GM08714 (cell line): ENCODE results near the gene ADORA2A.

Experiments
- H3K4me3 ChIP-seq: fragments of 200-500 bp; sonication (Bioruptor generic); 2 replicates; pipeline ENCODE4 v1.5.1; 2014; ENCODE audit warnings: mild to moderate bottlenecking, low read length, inconsistent platforms
- ZNF274 ChIP-seq: IDR thresholded peaks from 2 replicates; pipeline ENCODE4 v1.6.1; 2012; ENCODE audit warnings: mild to moderate bottlenecking, low read depth, low read length

Gene ADORA2A

DNA sequence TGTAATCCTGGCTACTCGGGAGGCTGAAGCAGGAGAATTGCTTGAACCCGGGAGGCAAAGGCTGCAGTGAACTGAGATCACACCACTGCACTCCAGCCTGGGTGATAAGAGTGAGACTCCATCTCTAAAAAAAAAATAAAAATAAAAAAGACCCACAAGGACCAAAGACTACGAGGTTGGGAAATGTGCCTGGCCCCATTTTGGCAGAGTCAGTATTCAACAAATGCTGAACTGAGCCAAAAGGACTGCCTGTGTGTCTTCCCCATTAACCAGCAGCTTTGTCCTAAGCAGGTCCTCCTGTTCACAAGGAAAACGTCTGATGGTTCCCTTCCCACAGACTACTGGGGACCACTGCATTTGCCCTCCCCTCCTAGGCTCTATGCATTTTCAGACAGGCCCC is 27.6 kb downstream of the ADORA2A start:
- TF ChIP-seq ZNF274 = no peak
- H3K4me3 ChIP-seq = no peak overlapping the region

DNA sequence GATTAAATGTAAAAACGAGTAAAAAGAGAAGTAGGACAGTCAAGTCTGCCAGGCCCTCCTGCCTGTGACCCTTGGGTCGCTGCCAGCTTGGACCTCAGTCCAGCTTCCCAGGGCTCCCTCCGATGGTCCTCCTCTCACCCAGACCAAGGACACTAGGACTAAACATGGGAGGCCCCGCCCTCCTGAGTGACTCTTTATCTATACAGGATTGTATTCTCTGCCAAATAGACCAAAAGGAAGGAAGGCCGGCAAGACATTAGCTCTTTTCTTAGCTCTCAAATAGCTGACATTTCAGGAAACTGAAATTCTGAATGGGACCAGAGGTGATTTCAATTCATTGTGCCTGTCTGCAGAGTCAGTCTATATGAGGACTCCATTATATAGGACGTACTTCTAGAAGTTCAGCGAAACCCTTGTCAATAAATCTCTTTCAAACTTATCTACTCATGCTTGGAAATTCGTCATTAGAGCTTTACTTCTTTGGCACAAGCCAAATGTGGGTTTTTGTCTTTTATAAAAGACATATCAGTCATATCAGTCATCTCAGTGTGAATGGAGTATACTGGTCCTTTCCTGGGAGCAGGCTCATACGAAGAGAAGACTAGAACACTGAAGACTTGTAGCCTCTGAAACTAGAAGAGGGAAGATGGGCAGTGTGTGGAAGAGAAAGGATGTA is 28.5 kb downstream of the ADORA2A start:
- no peak overlapping the region for H3K4me3 ChIP-seq
- no peak for TF ChIP-seq ZNF274

- TF ChIP-seq ZNF274 = no peak
- no peak overlapping the region for H3K4me3 ChIP-seq
Measured at GRCh38 chr22:24457894-24458420, 30.6 kb downstream of the ADORA2A start.

DNA sequence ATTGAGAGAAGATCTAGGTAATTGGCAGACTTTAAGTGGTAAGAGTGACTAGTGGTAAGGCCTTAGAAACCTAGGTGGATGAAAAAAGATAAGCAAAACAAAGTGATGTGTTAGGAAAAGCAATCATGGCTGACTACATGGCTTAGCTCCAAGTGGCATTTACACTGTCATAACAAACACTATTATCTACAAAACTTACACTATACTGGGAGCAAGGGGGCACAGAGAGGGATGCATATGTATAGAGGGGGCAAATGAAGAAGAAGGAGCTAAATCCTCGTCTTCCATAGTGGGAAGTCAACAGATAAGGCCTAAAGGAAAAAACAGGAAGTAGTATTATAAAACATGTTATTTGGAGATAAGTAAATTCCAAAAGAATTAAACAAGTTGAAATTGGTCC is 32.5 kb downstream of the ADORA2A start:
- TF ChIP-seq ZNF274 = no peak
- H3K4me3 ChIP-seq = no peak overlapping the region

DNA sequence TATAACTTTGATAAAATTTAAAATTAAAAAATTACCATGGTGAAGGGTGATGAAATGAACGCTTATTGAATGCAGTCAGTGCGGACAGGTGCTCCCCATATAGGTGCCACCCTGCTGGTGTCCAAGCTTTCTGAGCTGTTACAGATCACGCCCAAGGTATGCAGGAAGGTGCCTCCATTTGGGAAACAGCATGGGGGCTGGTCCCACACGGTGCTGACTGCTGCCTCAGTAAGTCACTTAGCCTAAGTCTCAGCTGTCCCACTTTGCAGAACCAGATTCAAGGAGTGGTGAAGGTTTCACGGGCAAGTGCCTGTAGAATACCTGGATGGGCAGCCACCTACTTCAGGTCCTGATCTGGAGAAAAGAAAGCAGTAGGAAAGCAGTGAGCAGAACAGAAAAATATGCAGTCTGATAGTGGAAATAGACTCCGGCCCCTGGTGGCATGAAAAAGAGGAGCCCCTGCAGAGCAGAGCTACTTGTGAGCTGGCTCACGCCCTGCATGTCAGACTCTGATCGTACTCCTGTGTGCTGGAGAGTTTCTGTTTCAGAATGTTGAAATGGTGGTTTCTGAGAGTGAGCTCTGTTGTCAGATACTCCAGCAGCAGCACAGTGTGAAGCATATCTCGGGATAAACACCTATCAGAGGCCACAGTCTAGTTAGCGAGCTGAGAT is 33.2 kb downstream of the ADORA2A start:
- no peak for TF ChIP-seq ZNF274
- H3K4me3 ChIP-seq = no peak overlapping the region

DNA sequence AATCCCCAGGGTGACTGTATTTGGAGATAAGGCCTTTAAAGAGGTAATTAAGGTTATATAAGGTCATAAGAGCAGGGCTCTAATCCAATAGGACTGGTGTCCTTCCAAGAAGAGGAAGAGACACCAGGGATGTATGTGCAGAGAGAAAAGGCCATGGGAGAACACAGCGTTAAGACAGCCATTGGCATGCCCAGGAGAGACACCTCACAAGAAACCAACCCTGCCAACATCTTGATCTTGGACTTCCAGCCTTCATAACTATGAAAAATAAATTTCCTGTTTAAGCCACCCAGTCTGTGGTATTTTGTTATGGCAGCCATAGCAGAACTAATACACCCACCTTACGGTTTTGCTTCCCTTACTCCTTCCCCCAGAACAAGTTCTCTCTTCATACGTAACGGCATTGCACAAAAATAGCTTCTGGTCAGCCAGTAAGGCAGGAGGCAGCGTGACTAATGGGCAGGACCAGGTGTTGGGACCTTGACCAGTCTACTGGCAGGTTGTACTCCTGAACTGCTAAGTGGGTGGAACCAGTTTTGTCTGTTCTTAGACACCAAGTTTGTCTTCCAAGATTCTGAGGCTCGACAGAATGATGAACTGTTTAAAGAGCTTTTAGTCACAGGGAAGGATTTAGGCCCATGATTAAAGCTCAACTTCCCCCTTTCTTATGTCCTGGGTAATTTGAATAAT is 35.8 kb downstream of the ADORA2A start:
- TF ChIP-seq ZNF274 = no peak
- no peak overlapping the region for H3K4me3 ChIP-seq

DNA sequence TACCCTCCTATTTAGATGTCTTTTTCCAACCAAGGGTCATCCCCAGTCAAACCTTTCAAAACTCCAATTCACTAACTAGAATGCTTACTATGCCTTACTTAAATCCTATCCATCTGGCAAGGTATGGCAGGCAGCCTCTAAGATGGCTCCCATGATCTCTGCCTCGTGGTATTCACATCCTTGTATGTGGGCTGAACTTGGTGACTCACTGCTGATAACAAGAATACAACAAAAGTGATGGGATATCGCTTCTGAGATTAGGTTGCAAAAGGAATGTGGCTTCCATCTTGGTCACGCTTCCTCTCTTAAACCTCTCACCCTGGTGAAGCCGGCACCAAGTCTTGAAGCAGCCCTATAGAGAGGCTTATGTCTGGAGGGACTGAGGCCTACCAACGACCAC is 38.2 kb downstream of the ADORA2A start:
- TF ChIP-seq ZNF274 = no peak
- H3K4me3 ChIP-seq = no peak overlapping the region

GRCh38 chr22:24465975-24466374 is 38.6 kb downstream of the ADORA2A start:
- no peak overlapping the region for H3K4me3 ChIP-seq
- TF ChIP-seq ZNF274 = no peak

DNA sequence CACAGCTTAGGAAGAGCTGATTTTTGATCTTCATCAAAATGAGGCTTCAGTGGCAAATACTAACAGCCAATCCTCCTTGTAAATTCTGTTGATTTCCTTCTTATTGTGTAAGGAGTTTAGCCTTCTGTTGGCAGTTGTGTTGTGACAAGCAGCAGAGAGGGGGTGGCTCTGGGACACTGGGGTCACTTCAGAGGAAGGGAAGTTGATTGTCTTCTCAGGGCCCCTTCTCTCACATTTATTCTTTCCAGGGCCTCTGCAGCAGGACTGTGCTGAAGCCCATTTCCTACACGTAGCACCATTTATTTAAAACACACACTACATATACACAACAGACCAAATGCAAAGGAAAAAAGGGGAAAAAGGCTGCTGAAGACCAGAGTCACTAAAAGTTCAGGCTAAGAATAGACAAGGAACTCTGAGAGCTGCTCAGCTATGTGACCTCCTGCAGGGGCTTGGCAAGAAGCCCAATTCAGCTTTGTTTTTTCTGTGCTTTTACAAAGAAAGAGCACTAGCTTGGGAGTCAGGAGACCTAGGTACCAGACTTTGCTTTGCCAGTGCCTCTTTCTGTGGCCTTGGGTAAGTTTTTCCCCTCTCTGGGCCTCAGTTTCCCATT is 39.4 kb downstream of the ADORA2A start:
- TF ChIP-seq ZNF274 = no peak
- no peak overlapping the region for H3K4me3 ChIP-seq

DNA sequence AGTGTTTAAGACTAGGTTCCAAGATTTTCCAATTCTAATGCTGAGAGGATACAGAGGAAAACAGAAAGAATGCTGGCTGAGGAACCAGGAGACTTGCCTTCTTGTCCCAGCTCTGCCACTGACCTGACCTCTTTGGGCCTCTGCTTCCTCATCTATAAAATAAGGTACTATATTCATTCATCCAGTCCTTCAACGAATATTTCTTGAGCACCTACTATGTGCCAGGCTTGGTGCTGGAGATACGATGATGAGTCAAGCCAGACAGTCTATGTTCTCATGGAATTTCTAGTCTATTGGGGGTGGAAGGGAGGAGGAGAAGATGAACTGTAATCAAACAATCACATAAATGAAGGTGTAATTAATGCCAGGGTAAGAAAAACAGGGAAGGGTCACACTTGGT is 39.9 kb downstream of the ADORA2A start:
- no peak overlapping the region for H3K4me3 ChIP-seq
- no peak for TF ChIP-seq ZNF274

GRCh38 chr22:24471570-24471969 is 44.2 kb downstream of the ADORA2A start:
- TF ChIP-seq ZNF274 = no peak
- H3K4me3 ChIP-seq = no peak overlapping the region

DNA sequence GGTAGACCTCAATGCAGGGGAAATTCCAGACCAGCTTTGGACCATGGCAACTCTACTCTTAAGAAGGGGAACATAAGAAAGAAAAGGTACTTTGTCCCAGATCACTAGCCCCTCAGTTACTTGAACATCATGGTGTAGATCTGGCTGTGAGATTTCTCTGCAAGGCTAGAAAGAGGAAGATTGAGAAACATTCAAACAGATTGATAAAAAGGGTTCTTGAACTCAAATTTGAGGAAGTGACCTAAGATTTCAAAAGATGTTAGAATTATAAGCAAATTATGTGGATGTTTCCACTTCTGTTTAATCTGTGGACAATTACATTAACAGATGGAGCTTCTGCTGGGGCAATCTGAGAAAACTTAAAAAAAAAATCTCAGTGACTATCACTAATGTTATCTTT is 45.9 kb downstream of the ADORA2A start:
- no peak overlapping the region for H3K4me3 ChIP-seq
- TF ChIP-seq ZNF274 = no peak

DNA sequence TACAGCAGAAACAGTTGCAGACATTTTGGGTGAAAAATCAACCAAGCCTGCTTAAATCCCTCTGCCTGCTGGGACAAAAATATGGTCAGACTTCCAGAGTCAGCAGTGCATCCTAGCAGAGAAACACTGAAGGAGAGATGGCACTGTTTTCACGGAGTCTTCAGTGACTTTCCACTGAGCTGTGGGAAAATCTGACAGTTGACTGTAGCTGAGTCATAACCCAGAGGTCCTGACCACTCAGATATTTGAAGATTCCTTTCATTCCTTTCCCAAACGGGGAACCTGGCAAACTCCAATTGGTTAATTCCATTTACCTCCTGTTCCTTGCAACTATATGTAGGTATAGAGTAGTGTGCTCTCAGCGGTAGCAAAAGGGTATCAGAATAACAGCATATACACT is 46.8 kb downstream of the ADORA2A start:
- H3K4me3 ChIP-seq = no peak overlapping the region
- no peak for TF ChIP-seq ZNF274

DNA sequence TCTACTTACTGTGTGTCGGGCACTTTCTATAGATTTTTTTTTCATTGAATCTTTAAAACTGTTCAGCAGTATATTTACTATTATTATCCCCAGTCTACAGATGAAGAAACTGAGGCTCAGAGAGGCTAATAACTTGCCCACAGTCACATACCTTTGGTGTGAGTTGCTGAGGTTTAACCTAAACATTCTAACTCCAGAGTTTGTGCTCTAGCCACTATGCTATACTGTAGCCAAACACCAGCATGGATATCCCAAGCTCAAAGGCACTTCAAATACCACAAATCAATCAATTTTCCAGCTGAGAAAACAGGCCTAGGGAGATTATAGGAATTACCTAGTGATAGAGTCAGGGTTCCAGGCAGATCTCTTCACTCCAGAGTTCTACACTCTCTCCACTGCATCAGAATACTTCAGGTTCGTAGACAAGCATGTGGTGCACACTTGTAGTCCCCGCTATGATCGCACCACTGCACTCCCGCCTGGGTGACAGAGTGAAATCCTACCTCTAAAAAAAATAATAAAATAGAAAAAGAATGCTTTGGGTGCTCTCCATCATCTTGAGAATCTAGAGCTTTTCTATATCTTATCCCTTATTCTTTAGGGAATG is 47.4 kb downstream of the ADORA2A start:
- H3K4me3 ChIP-seq = no peak overlapping the region
- no peak for TF ChIP-seq ZNF274
